SK-N-SH treated with all-trans-retinoic acid at 6 μM for 48 hours (cell line): ENCODE data around the gene NPIPB6.

Experiments
- ATAC-seq: fragments of 200-7000 bp; cut with Tn5 transposase; 3 replicates; pipeline ENCODE4 v1.9.1; 2020; ENCODE audit warnings: mild to moderate bottlenecking, moderate library complexity
- ARNTL ChIP-seq: fragments of 450-650 bp; formaldehyde crosslinking; IDR thresholded peaks from 2 replicates; pipeline ENCODE4 v1.5.0; 2020; ENCODE audit warnings: low read depth, mild to moderate bottlenecking, moderate library complexity, borderline replicate concordance
- CSRNP3 ChIP-seq: fragments of 250-450 bp; sonication (Bioruptor Pico); IDR thresholded peaks from 2 replicates; pipeline ENCODE4 v1.5.1; 2021; ENCODE audit warnings: mild to moderate bottlenecking, moderate library complexity
- GLIS3 ChIP-seq: fragments of 250-450 bp; sonication (Bioruptor Pico); IDR thresholded peaks from 2 replicates; pipeline ENCODE4 v1.5.0; 2020; ENCODE audit warnings: mild to moderate bottlenecking, moderate library complexity
- ISL1 ChIP-seq: fragments of 250-450 bp; sonication (Bioruptor Pico); IDR thresholded peaks from 2 replicates; pipeline ENCODE4 v2.1.2; 2022; ENCODE audit warnings: mild to moderate bottlenecking, moderate library complexity
- OSR1 ChIP-seq: fragments of 250-450 bp; sonication (Bioruptor Pico); IDR thresholded peaks from 2 replicates; pipeline ENCODE4 v1.8.0; 2022; ENCODE audit warnings: moderate library complexity, mild to moderate bottlenecking, inconsistent platforms
- PATZ1 ChIP-seq: fragments of 250-450 bp; sonication (Bioruptor Pico); IDR thresholded peaks from 2 replicates; pipeline ENCODE4 v1.8.0; 2020; ENCODE audit warnings: mild to moderate bottlenecking, moderate library complexity, borderline replicate concordance
- PPARA ChIP-seq: fragments of 250-450 bp; sonication (Bioruptor Pico); IDR thresholded peaks from 2 replicates; pipeline ENCODE4 v1.5.0; 2020; ENCODE audit warnings: mild to moderate bottlenecking, borderline replicate concordance
- RARB ChIP-seq: fragments of 250-450 bp; sonication (Bioruptor Pico); IDR thresholded peaks from 2 replicates; pipeline ENCODE4 v1.8.0; 2021; ENCODE audit warnings: mild to moderate bottlenecking, moderate library complexity
- SNAI2 ChIP-seq: fragments of 250-450 bp; sonication (Bioruptor Pico); IDR thresholded peaks from 2 replicates; pipeline ENCODE4 v1.5.0; 2020; ENCODE audit warnings: mild to moderate bottlenecking, moderate library complexity
- TCF4 ChIP-seq: fragments of 250-450 bp; sonication (Bioruptor Pico); IDR thresholded peaks from 2 replicates; pipeline ENCODE4 v1.8.0; 2021; ENCODE audit warnings: mild to moderate bottlenecking, moderate library complexity, borderline replicate concordance
- TOX ChIP-seq: fragments of 250-450 bp; sonication (Bioruptor Pico); IDR thresholded peaks from 2 replicates; pipeline ENCODE4 v1.8.0; 2021; ENCODE audit warnings: mild to moderate bottlenecking, moderate library complexity, borderline replicate concordance
- TSHZ2 ChIP-seq: fragments of 250-450 bp; sonication (Bioruptor Pico); IDR thresholded peaks from 2 replicates; pipeline ENCODE4 v1.5.0; 2020; ENCODE audit warnings: mild to moderate bottlenecking, moderate library complexity
- ZFP3 ChIP-seq: fragments of 250-450 bp; sonication (Bioruptor Pico); IDR thresholded peaks from 2 replicates; pipeline ENCODE4 v1.5.0; 2020; ENCODE audit warnings: mild to moderate bottlenecking, moderate library complexity
- ZFP30 ChIP-seq: fragments of 450-650 bp; formaldehyde crosslinking; IDR thresholded peaks from 2 replicates; pipeline ENCODE4 v1.5.0; 2022; ENCODE audit warnings: mild to moderate bottlenecking, moderate library complexity
- ZNF565 ChIP-seq: fragments of 450-650 bp; formaldehyde crosslinking; conservative IDR thresholded peaks from 2 replicates; pipeline ENCODE4 v1.5.0; 2020; ENCODE audit warnings: low read depth, mild to moderate bottlenecking, moderate library complexity
- ZNF70 ChIP-seq: fragments of 450-650 bp; formaldehyde crosslinking; IDR thresholded peaks from 2 replicates; pipeline ENCODE4 v1.5.0; 2020; ENCODE audit warnings: mild to moderate bottlenecking, moderate library complexity
- ZNF8 ChIP-seq: fragments of 450-650 bp; formaldehyde crosslinking; IDR thresholded peaks from 2 replicates; pipeline ENCODE4 v1.5.0; 2020; ENCODE audit warnings: mild to moderate bottlenecking, moderate library complexity

The NPIPB6 gene

GRCh38 chr16:28319476-28320022, 43.8 kb downstream of the NPIPB6 start:
- no peak for ATAC-seq
- TF ChIP-seq GLIS3 (CRISPR knock-in tag) (no peak), ZFP3 (no peak), PATZ1 (CRISPR knock-in tag) (no peak), SNAI2 (CRISPR knock-in tag) (no peak), TSHZ2 (no peak), ZFP30 (no peak), TOX (CRISPR knock-in tag) (no peak), RARB (CRISPR knock-in tag) (no peak), ZNF8 (no peak), ISL1 (CRISPR knock-in tag) (no peak)

GRCh38 chr16:28318042-28318744, 45.1 kb downstream of the NPIPB6 start:
- TF ChIP-seq ZFP30 (no peak), PATZ1 (CRISPR knock-in tag) (no peak), OSR1 (CRISPR knock-in tag) (no peak)
- ATAC-seq, result no peak

- ATAC-seq, result peak; percentile 82
- TF ChIP-seq SNAI2 (CRISPR knock-in tag) (no peak), TSHZ2 (no peak), ZFP3 (no peak), ARNTL (no peak), PPARA (CRISPR knock-in tag) (no peak), ZNF8 (no peak), TCF4 (CRISPR knock-in tag) (no peak), OSR1 (CRISPR knock-in tag) (no peak), ZNF565 (CRISPR knock-in tag) (no peak), CSRNP3 (no peak), ZNF70 (CRISPR knock-in tag) (no peak), PATZ1 (CRISPR knock-in tag) (no peak), ISL1 (CRISPR knock-in tag) (no peak), ZFP30 (no peak)
These were observed 46.0 kb downstream of the NPIPB6 start for GRCh38 chr16:28317040-28317880.
